Measurements from ENCODE around the gene POMT1. TPM values are rescaled to one million over a fixed set of nuclear protein-coding genes. Genes with fewer than 3 reads are reported as not detected.
A peak's percentile ranks its signal among the peaks of the same experiment; 100 is the strongest.

The POMT1 gene
- total RNA-seq, 1 experiment from 2014 or later: 34.1 TPM

GRCh38 chr9:131473891-131474290, 28.8 kb upstream of the POMT1 start:
- no peaks in the 10 kb centered on the region for H3K79me1 ChIP-seq (ENCODE audit: insufficient read depth, low read depth, low read length, poor library complexity, severe bottlenecking)
- no peak overlapping the region for H3K23ac ChIP-seq (ENCODE audit: insufficient read length, low read depth, low read length)
- no peak overlapping the region for H2BK12ac ChIP-seq (ENCODE audit: insufficient read length, low read depth, low read length)
- H3K27me3 ChIP-seq (ENCODE audit: insufficient read depth, low read length): no peaks in the 10 kb centered on the region
- no peak overlapping the region for H3K4me3 Mint-ChIP-seq
- H3K4ac ChIP-seq (ENCODE audit: low read depth, low read length): no peak overlapping the region
- no peak overlapping the region for H4K91ac ChIP-seq (ENCODE audit: insufficient read length, low read depth, low read length)
- no peak overlapping the region for H2BK15ac ChIP-seq (ENCODE audit: low read depth, low read length)
- no peak for TF ChIP-seq CTCF (conservative IDR thresholded peaks at IDR 0.05)
- H4K8ac ChIP-seq (replicated peaks; ENCODE audit: insufficient read length, low read depth, low read length): no peak overlapping the region
- no peak overlapping the region for H3K14ac ChIP-seq (ENCODE audit: insufficient read depth, low read length)
- H3K56ac ChIP-seq (ENCODE audit: insufficient read length, low read depth, low read length): no peak overlapping the region
- H3K9me3 Mint-ChIP-seq: no peaks in the 10 kb centered on the region
- no peak overlapping the region for H3K4me2 ChIP-seq (ENCODE audit: insufficient read depth, insufficient read length, low read length)
- no peak overlapping the region for H2AK5ac ChIP-seq (ENCODE audit: insufficient read length, low read length)
- no peak overlapping the region for H3K27ac ChIP-seq (ENCODE audit: insufficient read length, low read depth, low read length)
- H2BK5ac ChIP-seq (ENCODE audit: insufficient read length, low read length): no peak overlapping the region
- no peak for DNase-seq
- H3K18ac ChIP-seq (ENCODE audit: insufficient read length, low read depth, low read length): no peak overlapping the region
- no peak overlapping the region for H3T11ph ChIP-seq (ENCODE audit: low read length)
- no peaks in the 10 kb centered on the region for H3K79me2 ChIP-seq (ENCODE audit: insufficient read depth, low read length)
- no peaks in the 10 kb centered on the region for H3K4me1 ChIP-seq (ENCODE audit: insufficient read depth, low read length)
- no peaks in the 10 kb centered on the region for H3K9me3 ChIP-seq (ENCODE audit: control insufficient read depth, low read depth, low read length)
- H3K36me3 Mint-ChIP-seq (ENCODE audit: insufficient read depth in 1 of 3, low read depth in 3 of 3): peaks cover 58 to 90% (median 89%) of the 10 kb centered on the region in 3 experiments
- H3K23me2 ChIP-seq (ENCODE audit: insufficient read length, low read depth, low read length, poor library complexity, severe bottlenecking): no peaks in the 10 kb centered on the region
- H3K27ac Mint-ChIP-seq: peak overlapping the region in 1 of 3 experiments; percentile 91; a peak in 3 of 7 replicates
- H3K27me3 Mint-ChIP-seq (ENCODE audit: low read depth): no peaks in the 10 kb centered on the region; the same call in 1 of the 2 replicates
- H3K4me1 Mint-ChIP-seq: peaks cover 0 to 3% of the 10 kb centered on the region in 2 experiments; a peak in 1 of 4 replicates
- no CpG with 5 or more reads among the region's 10 CpGs for WGBS (ENCODE audit: extremely low coverage, insufficient read length, low lambda C conversion rate)
- H2BK120ac ChIP-seq (ENCODE audit: low read depth, low read length, poor library complexity, severe bottlenecking): no peak overlapping the region
- H2BK20ac ChIP-seq (ENCODE audit: low read depth, low read length, poor library complexity, severe bottlenecking): no peak overlapping the region
- H2AFZ ChIP-seq (ENCODE audit: low read length): no peak overlapping the region
- no peak overlapping the region for H4K5ac ChIP-seq (ENCODE audit: insufficient read length, low read depth, low read length)
- H4K20me1 ChIP-seq (ENCODE audit: control insufficient read depth, insufficient read depth, insufficient read length): no peaks in the 10 kb centered on the region
- H3K9ac ChIP-seq (ENCODE audit: extremely low read depth, insufficient read length, low read length): no peak overlapping the region

Data from H9 (cell line).